ENCODE data around the gene FXN.

DNA sequence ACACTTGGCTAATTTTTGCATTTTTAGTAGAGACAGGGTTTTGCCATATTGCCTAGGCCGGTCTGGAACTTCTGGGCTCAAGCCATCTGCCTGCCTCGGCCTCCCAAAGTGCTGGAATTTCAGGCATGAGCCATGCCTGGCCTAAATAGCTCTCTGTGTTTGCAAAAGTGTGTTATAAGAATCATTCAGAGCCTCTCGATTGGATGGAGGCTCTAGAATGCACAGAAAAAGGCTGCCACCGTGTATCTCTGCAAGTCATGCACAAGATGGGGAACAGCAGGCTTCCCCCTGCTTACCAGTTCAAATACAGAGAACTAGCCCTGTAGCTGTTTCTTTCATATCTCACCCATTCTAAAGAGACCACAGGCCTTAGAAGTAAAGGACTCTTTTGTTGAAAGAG, 28.3 kb downstream of the FXN start:
- TF ChIP-seq POLR2A (IDR thresholded peaks at IDR 0.05; ENCODE audit: low read depth, low read length) (no peak), TAF1 (IDR thresholded peaks at IDR 0.05; ENCODE audit: borderline replicate concordance, low read depth, low read length) (no peak)
